SH-SY5Y (cell line): ENCODE results near the gene NFASC.

ENCODE experiments used
- GATA2 ChIP-seq: IDR thresholded peaks from 2 replicates; pipeline ENCODE4 v1.6.1; 2011; ENCODE audit warnings: mild to moderate bottlenecking, low read depth, low read length
- GATA3 ChIP-seq: IDR thresholded peaks from 2 replicates; pipeline ENCODE4 v1.6.1; 2011; ENCODE audit warnings: low read depth, mild to moderate bottlenecking, low read length, moderate library complexity

DNA sequence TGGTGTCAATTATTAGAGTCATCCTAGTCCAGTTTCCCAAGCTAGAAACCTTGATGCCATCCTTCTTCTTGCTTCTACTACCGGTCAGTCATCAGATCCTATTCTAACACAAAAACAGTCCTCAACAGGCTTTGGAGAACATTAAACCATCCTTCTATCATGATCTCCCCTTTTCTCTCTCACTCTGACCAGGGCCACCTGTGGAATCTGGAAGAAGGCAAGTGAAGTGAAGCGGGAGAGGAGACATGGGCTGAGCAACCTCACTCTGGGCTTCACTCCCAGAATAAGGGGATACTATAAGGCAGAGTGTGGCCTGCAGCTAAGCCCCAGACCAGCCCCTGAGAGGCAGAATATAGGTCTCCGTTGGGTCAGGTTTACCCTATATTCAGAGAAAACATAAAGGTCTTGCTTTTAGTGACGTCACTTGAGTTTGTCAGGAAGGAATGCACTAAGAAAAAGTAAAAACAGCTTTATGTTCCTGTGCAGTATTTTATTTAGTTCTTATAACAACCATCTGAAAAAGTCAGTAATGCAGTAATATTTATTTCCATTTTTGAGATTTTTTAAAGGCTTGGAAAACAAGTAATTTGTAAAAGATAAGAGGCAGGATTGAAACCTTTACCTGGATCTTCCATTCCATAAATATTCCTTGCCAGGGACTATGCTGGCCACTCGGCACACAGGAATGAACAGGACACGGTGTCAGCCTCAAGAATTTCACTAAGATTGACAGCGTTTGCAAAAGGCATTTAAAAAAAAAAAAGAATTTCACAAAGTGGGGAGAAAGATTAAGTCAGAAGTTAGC lies 61.3 kb downstream of the NFASC start:
- TF ChIP-seq GATA3 (no peak), GATA2 (no peak)
